ENCODE results near the gene CNNM4.

CNNM4 gene

DNA sequence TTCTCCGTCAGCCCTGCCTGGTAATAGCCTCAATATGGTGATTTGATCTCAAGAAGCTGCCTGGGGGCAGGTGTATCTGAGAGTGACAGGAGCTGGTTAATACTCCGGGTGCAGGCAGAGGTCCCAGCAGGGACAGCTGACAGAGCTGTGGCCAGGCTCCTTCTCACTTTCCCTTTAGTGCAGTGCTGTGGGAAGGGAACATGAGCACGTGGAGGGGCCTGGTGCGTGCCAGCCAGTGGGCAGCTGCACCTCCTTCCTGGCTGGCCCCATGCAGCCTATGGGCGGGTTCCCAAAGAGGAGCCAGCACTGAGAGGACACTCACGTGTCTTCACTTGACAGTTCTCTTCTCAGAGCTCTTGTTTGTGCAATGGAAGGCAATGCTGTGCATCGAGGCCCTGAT, 9.1 kb downstream of the CNNM4 start:
- no peaks in the 10 kb centered on the region for H3K27me3 ChIP-seq
- TF ChIP-seq CTCF (IDR thresholded peaks at IDR 0.05; ENCODE audit: low read depth, low read length): no peak
- no peaks in the 10 kb centered on the region for H3K9me3 ChIP-seq
- H3K4me3 ChIP-seq (ENCODE audit: low read depth, low read length): no peak overlapping the region
- peak; percentile 18 for DNase-seq
- H3K36me3 ChIP-seq: no peaks in the 10 kb centered on the region
- H3K4me1 ChIP-seq: no peaks in the 10 kb centered on the region

GRCh38 chr2:96770442-96771202, 9.9 kb downstream of the CNNM4 start:
- H3K27me3 ChIP-seq: no peaks in the 10 kb centered on the region
- H3K36me3 ChIP-seq: no peaks in the 10 kb centered on the region
- H3K9me3 ChIP-seq: no peaks in the 10 kb centered on the region
- H3K4me3 ChIP-seq (ENCODE audit: low read depth, low read length): no peak overlapping the region
- no peak for TF ChIP-seq CTCF (IDR thresholded peaks at IDR 0.05; ENCODE audit: low read depth, low read length)
- DNase-seq: no peak
- H3K4me1 ChIP-seq: no peaks in the 10 kb centered on the region

GRCh38 chr2:96771796-96772618, 11.3 kb downstream of the CNNM4 start:
- H3K9me3 ChIP-seq: no peaks in the 10 kb centered on the region
- TF ChIP-seq CTCF (IDR thresholded peaks at IDR 0.05; ENCODE audit: low read depth, low read length): no peak
- H3K27me3 ChIP-seq: no peaks in the 10 kb centered on the region
- no peak overlapping the region for H3K4me3 ChIP-seq (ENCODE audit: low read depth, low read length)
- peak; percentile 18 for DNase-seq
- H3K4me1 ChIP-seq: no peaks in the 10 kb centered on the region
- H3K36me3 ChIP-seq: no peaks in the 10 kb centered on the region

DNA sequence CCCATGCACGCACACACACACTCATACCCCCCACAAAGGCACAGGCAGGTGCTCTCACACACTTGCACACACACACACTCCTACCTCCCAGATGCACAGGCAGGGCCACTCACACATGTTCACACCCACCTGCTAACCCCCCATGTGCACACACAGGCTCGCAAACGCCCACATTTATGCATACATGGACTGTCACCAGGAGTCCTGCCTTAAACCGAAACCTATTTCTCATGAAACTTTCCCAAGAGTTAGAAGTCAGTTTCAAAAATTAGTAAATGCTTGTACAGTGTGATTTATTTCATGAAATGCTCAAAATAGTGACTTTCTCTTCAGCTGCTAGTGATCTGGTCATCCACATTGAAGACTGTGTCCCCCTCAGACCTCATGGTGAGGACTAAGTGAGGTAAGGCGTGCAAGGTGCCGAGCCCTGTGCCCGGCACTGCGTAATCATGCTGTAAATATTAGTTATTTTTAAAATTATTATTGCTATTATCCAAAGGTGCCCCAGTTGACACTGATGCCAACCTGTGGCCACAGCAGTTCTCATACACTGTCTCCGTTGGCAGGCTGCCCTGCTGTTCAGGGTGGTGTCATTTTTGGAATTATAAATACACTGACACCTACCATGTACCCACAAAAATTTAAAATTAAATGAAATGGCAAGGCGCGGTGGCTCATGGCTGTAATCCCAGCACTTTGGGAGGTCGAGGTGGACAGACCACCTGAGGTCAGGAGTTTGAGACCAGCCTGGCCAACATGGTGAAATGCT, 12.4 kb downstream of the CNNM4 start:
- no peaks in the 10 kb centered on the region for H3K27me3 ChIP-seq
- no peaks in the 10 kb centered on the region for H3K9me3 ChIP-seq
- no peaks in the 10 kb centered on the region for H3K4me1 ChIP-seq
- DNase-seq: no peak
- H3K36me3 ChIP-seq: no peaks in the 10 kb centered on the region
- H3K4me3 ChIP-seq (ENCODE audit: low read depth, low read length): no peak overlapping the region
- no peak for TF ChIP-seq CTCF (IDR thresholded peaks at IDR 0.05; ENCODE audit: low read depth, low read length)

GRCh38 chr2:96773922-96774321, 13.2 kb downstream of the CNNM4 start:
- H3K27me3 ChIP-seq: no peaks in the 10 kb centered on the region
- no peaks in the 10 kb centered on the region for H3K36me3 ChIP-seq
- no peak for TF ChIP-seq CTCF (IDR thresholded peaks at IDR 0.05; ENCODE audit: low read depth, low read length)
- DNase-seq: no peak
- no peak overlapping the region for H3K4me3 ChIP-seq (ENCODE audit: low read depth, low read length)
- H3K4me1 ChIP-seq: no peaks in the 10 kb centered on the region
- no peaks in the 10 kb centered on the region for H3K9me3 ChIP-seq
